Upper lobe of left lung (tissue), 6 donors: ENCODE data around the gene MAN2A1. TPM values are rescaled to one million over a fixed set of nuclear protein-coding genes. Genes with fewer than 3 reads are reported as not detected.

Experiments used
- ATAC-seq, 2 donors: fragments of 200-7000 bp; cut with Tn5 transposase; one replicate each; pipeline ENCODE4 v1.9.1; 2022; ENCODE audit warnings: mild to moderate bottlenecking in 2 of 2, moderate library complexity in 2 of 2; ENCODE audit not compliant: low FRiP score in 2 of 2
- DNase-seq, 2 donors: peaks; one replicate each; pipeline ENCODE4 v3.0.0-alpha.2; 2019 to 2020
- H3K27ac ChIP-seq, 4 donors: fragments of 200-600 bp; sonication (generic); one replicate each; pipeline ENCODE4 v1.5.1; 2016 to 2019
- H3K27me3 ChIP-seq, 4 donors: fragments of 200-600 bp; sonication (generic); one replicate each; pipeline ENCODE4 v1.5.1; 2017 to 2019
- H3K36me3 ChIP-seq, 4 donors: fragments of 200-600 bp; sonication (generic); one replicate each; pipeline ENCODE4 v1.5.1; 2016 to 2019
- H3K4me1 ChIP-seq, 4 donors: fragments of 200-600 bp; sonication (generic); one replicate each; pipeline ENCODE4 v1.5.1; 2018 to 2019
- H3K4me3 ChIP-seq, 4 donors: fragments of 200-600 bp; sonication (generic); one replicate each; pipeline ENCODE4 v1.5.1; 2017 to 2019; ENCODE audit warnings: mild to moderate bottlenecking in 2 of 4, moderate library complexity in 1 of 4
- H3K9me3 ChIP-seq, 4 donors: fragments of 200-600 bp; sonication (generic); one replicate each; pipeline ENCODE4 v1.5.1; 2018 to 2019
- EP300 ChIP-seq, 4 donors: sonication (generic); formaldehyde crosslinking; IDR thresholded peaks; one replicate each; pipeline ENCODE4 v1.5.1; 2017; ENCODE audit warnings: antibody characterized with exemption in 4 of 4, control low read depth in 2 of 4
- POLR2A ChIP-seq, 4 donors: fragments of 450-650 bp; IDR thresholded peaks; one replicate each; pipeline ENCODE4 v1.5.1; 2016 to 2017; ENCODE audit warnings: antibody characterized with exemption in 4 of 4, mild to moderate bottlenecking in 2 of 4
- POLR2AphosphoS5 ChIP-seq, 2 donors: sonication (generic); formaldehyde crosslinking; IDR thresholded peaks; one replicate each; pipeline ENCODE4 v1.5.1; 2017; ENCODE audit warnings: antibody characterized with exemption in 2 of 2
- WGBS, 2 donors: methylation state at CpG; one replicate each; pipeline ENCODE4 v1.1.5; 2017 to 2018; 5-methylcytosine and 5-hydroxymethylcytosine counted together
- total RNA-seq, 6 donors: library from RNA; depleted of rRNA in 4 of 6; stranded (reverse); fragments of >200 nt in 4 of 6; gene quantifications; one replicate each; pipeline versions ENCODE4 v1.1.0 to v1.2.1, GENCODE V29; 2016 to 2021
- TF ChIP-seq, protein P1 (sequence below), 6 experiments: fragments of 450-650 bp in 4 of 6; fragments of 200-600 bp in 2 of 6; sonication (generic) in 2 of 6; IDR thresholded peaks; one replicate each; pipeline ENCODE4 v1.5.1; 2016 to 2019; ENCODE audit warnings: antibody characterized with exemption in 6 of 6
- donor health status: DM: no; HTN: no; CAD: no; lungs with moderate emphysema.
- donor health status: DM: no; HTN: yes; CAD: no; lungs with severe emphysema.

The MAN2A1 gene
- total RNA-seq, 6 donors from 2014 or later, result 23.0 to 48.2 (median 40.0) TPM

DNA sequence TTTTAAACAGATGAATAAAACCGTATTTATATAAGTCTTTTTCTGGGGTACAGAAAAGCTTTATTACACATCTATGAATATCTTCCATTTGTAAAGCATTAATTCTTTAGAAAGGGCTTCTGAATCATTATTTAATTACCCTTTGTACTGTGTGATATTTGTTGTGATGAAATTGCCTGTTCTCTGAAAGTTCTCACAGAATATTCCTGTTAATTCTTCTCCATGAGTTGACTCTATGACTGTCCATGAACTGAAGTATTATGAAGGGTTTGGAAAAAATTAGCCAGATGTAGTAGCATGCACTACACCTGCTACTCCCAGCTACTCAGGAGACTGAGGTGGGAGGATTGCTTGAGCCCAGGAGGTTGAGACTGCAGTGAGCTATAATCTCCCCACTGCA lies 127.0 kb downstream of the MAN2A1 start:
- Histone ChIP-seq H3K27me3 (no peaks in the 10 kb centered on the region), H3K36me3 (peaks cover 0 to 39% (median 6%) of the 10 kb centered on the region in 4 donors), H3K4me1 (no peaks in the 10 kb centered on the region), H3K9me3 (no peaks in the 10 kb centered on the region), H3K4me3 (no peak overlapping the region), H3K27ac (no peak overlapping the region)
- WGBS, 2 donors, result 95 to 100% methylated on average over 1 of the region's 1 CpG
- DNase-seq (no peak), ATAC-seq (no peak)
- TF ChIP-seq POLR2AphosphoS5 (IDR thresholded peaks at IDR 0.05) (no peak), EP300 (IDR thresholded peaks at IDR 0.05) (no peak), POLR2A (IDR thresholded peaks at IDR 0.05) (no peak)
- TF ChIP-seq, protein P1, sequence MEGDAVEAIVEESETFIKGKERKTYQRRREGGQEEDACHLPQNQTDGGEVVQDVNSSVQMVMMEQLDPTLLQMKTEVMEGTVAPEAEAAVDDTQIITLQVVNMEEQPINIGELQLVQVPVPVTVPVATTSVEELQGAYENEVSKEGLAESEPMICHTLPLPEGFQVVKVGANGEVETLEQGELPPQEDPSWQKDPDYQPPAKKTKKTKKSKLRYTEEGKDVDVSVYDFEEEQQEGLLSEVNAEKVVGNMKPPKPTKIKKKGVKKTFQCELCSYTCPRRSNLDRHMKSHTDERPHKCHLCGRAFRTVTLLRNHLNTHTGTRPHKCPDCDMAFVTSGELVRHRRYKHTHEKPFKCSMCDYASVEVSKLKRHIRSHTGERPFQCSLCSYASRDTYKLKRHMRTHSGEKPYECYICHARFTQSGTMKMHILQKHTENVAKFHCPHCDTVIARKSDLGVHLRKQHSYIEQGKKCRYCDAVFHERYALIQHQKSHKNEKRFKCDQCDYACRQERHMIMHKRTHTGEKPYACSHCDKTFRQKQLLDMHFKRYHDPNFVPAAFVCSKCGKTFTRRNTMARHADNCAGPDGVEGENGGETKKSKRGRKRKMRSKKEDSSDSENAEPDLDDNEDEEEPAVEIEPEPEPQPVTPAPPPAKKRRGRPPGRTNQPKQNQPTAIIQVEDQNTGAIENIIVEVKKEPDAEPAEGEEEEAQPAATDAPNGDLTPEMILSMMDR (IDR thresholded peaks at IDR 0.05), result no peak

DNA sequence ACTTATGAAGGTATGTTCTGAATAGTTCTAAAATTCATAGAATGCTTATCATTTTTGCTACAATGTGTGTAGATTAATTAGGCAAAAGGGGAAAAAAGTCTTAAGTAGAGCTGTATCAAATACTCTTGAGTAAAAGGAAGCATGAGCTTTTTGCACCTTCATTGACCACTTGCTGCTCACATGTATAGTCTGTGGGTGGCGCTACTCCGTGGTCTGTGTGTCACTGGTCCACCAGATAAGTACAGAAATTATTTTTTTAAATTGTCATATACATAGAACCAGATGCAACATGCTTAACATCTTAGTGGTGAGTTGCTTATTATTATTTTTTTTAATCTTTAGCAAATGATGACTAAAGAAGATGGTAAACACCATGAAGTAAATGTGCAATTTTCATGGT lies 130.2 kb downstream of the MAN2A1 start:
- 48 to 72% methylated on average over 2 of the region's 2 CpGs for WGBS, 2 donors
- no peak for TF ChIP-seq EP300 (IDR thresholded peaks at IDR 0.05)
- TF ChIP-seq POLR2A (IDR thresholded peaks at IDR 0.05), result no peak
- TF ChIP-seq, protein P1 (IDR thresholded peaks at IDR 0.05), result no peak
- TF ChIP-seq POLR2AphosphoS5 (IDR thresholded peaks at IDR 0.05), result no peak
- Histone ChIP-seq H3K27ac (no peak overlapping the region), H3K4me1 (no peaks in the 10 kb centered on the region), H3K36me3 (peaks cover 0 to 51% (median 6%) of the 10 kb centered on the region in 4 donors), H3K27me3 (no peaks in the 10 kb centered on the region), H3K4me3 (no peak overlapping the region), H3K9me3 (no peaks in the 10 kb centered on the region)
- DNase-seq (no peak), ATAC-seq (no peak)

DNA sequence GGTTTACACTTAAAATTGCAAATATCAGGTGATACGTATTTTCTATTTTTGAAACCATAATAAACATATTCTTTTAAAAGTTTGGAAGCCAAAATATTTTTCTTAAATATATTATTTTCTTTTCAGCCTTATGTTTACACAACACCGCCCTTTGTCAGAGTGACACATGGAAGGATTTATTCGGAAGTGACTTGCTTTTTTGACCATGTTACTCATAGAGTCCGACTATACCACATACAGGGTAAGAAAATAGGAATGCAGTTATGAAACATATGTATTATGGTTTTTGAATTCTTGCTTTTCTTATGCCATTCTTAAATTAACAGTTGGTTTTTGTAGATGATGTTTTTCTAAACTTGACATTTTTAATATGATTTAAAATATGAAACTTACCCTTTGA lies 133.9 kb downstream of the MAN2A1 start:
- no peak for DNase-seq
- ATAC-seq, result no peak

GRCh38 chr5:109825450-109825849 lies 135.7 kb downstream of the MAN2A1 start:
- 92 to 93% methylated on average over 1 of the region's 1 CpG for WGBS, 2 donors
- Histone ChIP-seq H3K36me3 (peaks cover 0 to 38% (median 1%) of the 10 kb centered on the region in 4 donors), H3K4me3 (no peak overlapping the region), H3K27me3 (no peaks in the 10 kb centered on the region), H3K9me3 (no peaks in the 10 kb centered on the region), H3K4me1 (no peaks in the 10 kb centered on the region), H3K27ac (no peak overlapping the region)
- no peak for ATAC-seq
- TF ChIP-seq, protein P1 (IDR thresholded peaks at IDR 0.05), result no peak
- no peak for TF ChIP-seq POLR2AphosphoS5 (IDR thresholded peaks at IDR 0.05)
- no peak for DNase-seq

More for the DNA sequence above, 133.9 kb downstream of the MAN2A1 start:
- H3K36me3 ChIP-seq, result peaks cover 0 to 53% (median 5%) of the 10 kb centered on the region in 4 donors
- H3K4me1 ChIP-seq, result no peaks in the 10 kb centered on the region
- no peak overlapping the region for H3K4me3 ChIP-seq
- TF ChIP-seq, protein P1 (IDR thresholded peaks at IDR 0.05), result no peak
- TF ChIP-seq POLR2A (IDR thresholded peaks at IDR 0.05) (no peak), EP300 (IDR thresholded peaks at IDR 0.05) (no peak), POLR2AphosphoS5 (IDR thresholded peaks at IDR 0.05) (no peak)
- H3K27me3 ChIP-seq, result no peaks in the 10 kb centered on the region
- no peak overlapping the region for H3K27ac ChIP-seq
- H3K9me3 ChIP-seq, result no peaks in the 10 kb centered on the region
- 94 to 95% methylated on average over 4 of the region's 4 CpGs for WGBS, 2 donors

- WGBS, 2 donors, result 95 to 97% methylated on average over 6 of the region's 6 CpGs
- ATAC-seq (no peak), DNase-seq (no peak)
- H3K36me3 ChIP-seq, result peaks cover 0 to 36% (median 1%) of the 10 kb centered on the region in 4 donors
- no peak overlapping the region for H3K4me3 ChIP-seq
- no peaks in the 10 kb centered on the region for H3K4me1 ChIP-seq
- H3K9me3 ChIP-seq, result no peaks in the 10 kb centered on the region
- TF ChIP-seq EP300 (IDR thresholded peaks at IDR 0.05), result no peak
- H3K27me3 ChIP-seq, result no peaks in the 10 kb centered on the region
- H3K27ac ChIP-seq, result no peak overlapping the region
Observed at GRCh38 chr5:109826426-109826825, 136.7 kb downstream of the MAN2A1 start.
